Tibial nerve (tissue), 4 donors: ENCODE data around the gene DNM2.

ENCODE experiments used
- EP300 ChIP-seq, 2 donors: sonication (generic); formaldehyde crosslinking; IDR thresholded peaks; one replicate each; pipeline ENCODE4 v1.6.1; 2017; ENCODE audit warnings: antibody characterized with exemption in 2 of 2, mild to moderate bottlenecking in 1 of 2
- TF ChIP-seq, protein P1 (sequence below), 5 experiments: fragments of 200-600 bp in 3 of 5; fragments of 450-650 bp in 2 of 5; sonication (generic) in 3 of 5; IDR thresholded peaks; one replicate each; pipeline ENCODE4 v1.5.1; 2016 to 2019; ENCODE audit warnings: antibody characterized with exemption in 5 of 5, mild to moderate bottlenecking in 3 of 5, moderate library complexity in 2 of 5

DNA sequence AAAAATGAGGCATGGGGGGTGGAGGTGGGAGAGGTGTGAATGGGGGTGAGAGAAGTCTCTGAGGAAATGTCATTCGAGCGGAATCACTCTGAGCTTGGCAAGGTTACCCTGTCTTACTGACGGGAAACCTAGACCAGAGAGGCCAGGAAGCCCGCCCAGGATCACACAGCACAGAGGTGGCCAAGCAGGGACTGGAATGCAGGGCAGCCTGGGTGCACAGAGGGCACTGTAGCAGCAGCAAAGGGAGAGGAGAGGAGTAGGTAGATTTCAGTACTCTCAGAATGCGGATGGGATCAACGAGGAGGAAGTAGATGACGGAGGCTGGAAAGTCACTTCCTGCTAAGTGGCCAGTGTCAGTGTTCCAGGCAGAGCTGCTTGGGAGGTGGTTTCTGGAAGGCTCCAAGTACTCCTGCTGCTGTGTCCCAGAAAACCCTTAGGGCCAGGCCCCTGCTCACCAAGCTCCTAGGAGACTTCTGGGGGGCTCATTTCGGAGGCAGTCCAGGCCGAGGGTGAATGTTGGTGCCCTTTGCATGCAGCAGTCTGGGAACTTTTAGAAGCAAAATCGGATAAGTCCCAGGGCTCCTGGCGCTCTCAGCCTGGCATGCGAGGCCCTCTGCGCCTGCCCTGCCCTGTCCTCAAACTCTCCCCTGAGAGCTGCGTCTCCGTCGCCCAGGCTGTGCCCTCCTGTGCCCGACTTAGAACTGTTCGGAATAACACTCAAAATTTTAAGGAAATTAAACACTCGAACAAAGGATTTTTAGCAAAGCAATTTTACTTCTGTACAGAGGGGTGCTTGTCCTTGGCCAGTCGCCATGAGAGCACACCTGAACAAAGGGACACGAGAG lies 33.5 kb downstream of the DNM2 start:
- TF ChIP-seq, protein P1, sequence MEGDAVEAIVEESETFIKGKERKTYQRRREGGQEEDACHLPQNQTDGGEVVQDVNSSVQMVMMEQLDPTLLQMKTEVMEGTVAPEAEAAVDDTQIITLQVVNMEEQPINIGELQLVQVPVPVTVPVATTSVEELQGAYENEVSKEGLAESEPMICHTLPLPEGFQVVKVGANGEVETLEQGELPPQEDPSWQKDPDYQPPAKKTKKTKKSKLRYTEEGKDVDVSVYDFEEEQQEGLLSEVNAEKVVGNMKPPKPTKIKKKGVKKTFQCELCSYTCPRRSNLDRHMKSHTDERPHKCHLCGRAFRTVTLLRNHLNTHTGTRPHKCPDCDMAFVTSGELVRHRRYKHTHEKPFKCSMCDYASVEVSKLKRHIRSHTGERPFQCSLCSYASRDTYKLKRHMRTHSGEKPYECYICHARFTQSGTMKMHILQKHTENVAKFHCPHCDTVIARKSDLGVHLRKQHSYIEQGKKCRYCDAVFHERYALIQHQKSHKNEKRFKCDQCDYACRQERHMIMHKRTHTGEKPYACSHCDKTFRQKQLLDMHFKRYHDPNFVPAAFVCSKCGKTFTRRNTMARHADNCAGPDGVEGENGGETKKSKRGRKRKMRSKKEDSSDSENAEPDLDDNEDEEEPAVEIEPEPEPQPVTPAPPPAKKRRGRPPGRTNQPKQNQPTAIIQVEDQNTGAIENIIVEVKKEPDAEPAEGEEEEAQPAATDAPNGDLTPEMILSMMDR (IDR thresholded peaks at IDR 0.05), result no peak
- TF ChIP-seq EP300 (IDR thresholded peaks at IDR 0.05), result no peak
